Heart left ventricle (tissue), 13 donors: Measurements from ENCODE around the gene PARD3B.

ENCODE experiments used
- POLR2A ChIP-seq, 2 donors: fragments of 450-650 bp; IDR thresholded peaks; one replicate each; pipeline ENCODE4 v1.6.1; 2017; ENCODE audit warnings: antibody characterized with exemption in 2 of 2, mild to moderate bottlenecking in 2 of 2, moderate library complexity in 2 of 2
- TF ChIP-seq, protein P1 (sequence below), 12 donors: fragments of 200-600 bp; sonication (generic) in 4 of 12; IDR thresholded peaks; one replicate each; pipeline versions ENCODE4 v1.5.0 to v1.8.0; 2018 to 2022; ENCODE audit warnings: antibody characterized with exemption in 12 of 12, mild to moderate bottlenecking in 5 of 12
- donor health status: ischemic (EF 13 %, LVEDD 7.1; RV severe dilation, severe dysfunction).
- donor health status: DM: no; HTN: yes; CAD: no.
- donor health status: DM: no; HTN: no; CAD: no.
- donor health status: ischemic (EF 25% LVEDD 6.9; RV normal size, moderate dysfunction).
- donor health status: ischemic (EF 25% LVEDD 5.7; RV mildly dilated, moderate dysfunction).
- donor health status: ischemic (EF 35%, LVEDD 5.7; RV mildly dilated, moderate dysfunction).
- donor health status: nonischemic (EF 11% LVEDD 7.7; RV severe dilation, severe dysfunction).
- donor health status: DM: yes; HTN: yes; CAD: no.
- donor health status: PGD.
- donor health status: ischemic (EF 29% LVEDD 5.4; RV normal size, mild dysfunction).
- donor health status: nonischemic (EF 23%, LVEDD 6.1; RV moderate dilation, normal function).

DNA sequence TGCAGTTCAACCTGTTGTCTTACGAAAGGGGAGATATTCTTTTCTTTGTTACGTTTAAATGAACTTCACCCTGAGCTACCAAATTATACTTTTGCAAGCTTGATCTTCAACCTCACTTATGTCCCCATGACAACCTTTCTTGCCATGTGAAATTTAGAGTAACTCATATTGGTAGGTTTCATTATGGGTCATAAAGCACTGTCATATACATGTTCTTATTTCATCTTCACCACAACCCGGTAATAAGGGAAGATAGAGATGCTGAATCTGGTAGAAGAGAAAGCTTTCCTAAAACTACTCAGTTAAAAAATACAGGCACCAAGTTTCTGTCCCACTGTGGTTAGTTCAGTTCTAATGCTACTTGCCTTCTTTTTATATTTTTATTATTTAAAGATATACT, 928.5 kb downstream of the PARD3B start:
- TF ChIP-seq, protein P1, sequence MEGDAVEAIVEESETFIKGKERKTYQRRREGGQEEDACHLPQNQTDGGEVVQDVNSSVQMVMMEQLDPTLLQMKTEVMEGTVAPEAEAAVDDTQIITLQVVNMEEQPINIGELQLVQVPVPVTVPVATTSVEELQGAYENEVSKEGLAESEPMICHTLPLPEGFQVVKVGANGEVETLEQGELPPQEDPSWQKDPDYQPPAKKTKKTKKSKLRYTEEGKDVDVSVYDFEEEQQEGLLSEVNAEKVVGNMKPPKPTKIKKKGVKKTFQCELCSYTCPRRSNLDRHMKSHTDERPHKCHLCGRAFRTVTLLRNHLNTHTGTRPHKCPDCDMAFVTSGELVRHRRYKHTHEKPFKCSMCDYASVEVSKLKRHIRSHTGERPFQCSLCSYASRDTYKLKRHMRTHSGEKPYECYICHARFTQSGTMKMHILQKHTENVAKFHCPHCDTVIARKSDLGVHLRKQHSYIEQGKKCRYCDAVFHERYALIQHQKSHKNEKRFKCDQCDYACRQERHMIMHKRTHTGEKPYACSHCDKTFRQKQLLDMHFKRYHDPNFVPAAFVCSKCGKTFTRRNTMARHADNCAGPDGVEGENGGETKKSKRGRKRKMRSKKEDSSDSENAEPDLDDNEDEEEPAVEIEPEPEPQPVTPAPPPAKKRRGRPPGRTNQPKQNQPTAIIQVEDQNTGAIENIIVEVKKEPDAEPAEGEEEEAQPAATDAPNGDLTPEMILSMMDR (IDR thresholded peaks at IDR 0.05): no peak
- TF ChIP-seq POLR2A (IDR thresholded peaks at IDR 0.05): no peak
